Stimulated activated CD4-positive, alpha-beta T cell treated with anti-CD3 and anti-CD28 coated beads, TNF-alpha, amount 100 ng/mL, for 4 hours (primary cell): ENCODE results near the gene SLC49A3.
A peak's percentile ranks its signal among the peaks of the same experiment; 100 is the strongest.

Source experiments
- DNase-seq, 3 experiments: peaks; one replicate each; pipeline ENCODE4 v3.0.0-alpha.2; 2020; ENCODE audit warnings: low read depth in 3 of 3

Gene SLC49A3

DNA sequence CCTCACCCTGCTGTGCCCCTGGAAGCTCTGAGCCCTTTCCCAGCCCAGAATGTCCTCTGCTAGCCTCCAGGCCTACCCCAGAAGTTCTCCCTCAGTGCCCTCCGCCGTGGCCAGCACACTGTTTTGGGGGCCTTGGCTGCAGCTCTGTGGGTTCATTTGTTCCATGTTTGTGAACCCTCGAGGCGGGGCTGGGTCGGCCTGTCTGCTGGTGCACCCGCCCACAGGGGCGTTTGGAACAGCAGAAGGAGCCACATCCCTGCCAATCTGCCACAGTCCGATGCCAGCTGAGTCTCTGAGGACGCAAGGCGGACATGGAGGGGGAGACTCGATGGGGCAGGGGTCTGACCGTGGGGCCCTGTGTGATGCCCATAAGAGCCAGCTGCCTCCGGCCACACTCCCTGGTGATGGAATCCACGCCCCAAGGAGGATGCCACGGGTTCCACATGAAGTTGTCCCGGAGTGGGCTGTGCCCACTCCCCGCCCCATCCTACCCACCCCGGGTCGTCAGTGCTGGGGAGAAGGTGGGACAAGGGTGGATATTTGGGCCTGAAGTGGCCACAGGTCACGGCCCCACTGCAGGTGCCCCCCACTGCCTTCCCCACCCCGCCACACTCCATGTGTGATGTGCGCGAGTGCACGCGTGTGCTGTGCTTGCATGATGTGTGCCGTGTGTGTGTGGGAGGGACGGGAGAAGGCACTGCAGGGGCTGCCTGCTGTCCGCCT lies 22.0 kb downstream of the SLC49A3 start:
- no peak for DNase-seq

DNA sequence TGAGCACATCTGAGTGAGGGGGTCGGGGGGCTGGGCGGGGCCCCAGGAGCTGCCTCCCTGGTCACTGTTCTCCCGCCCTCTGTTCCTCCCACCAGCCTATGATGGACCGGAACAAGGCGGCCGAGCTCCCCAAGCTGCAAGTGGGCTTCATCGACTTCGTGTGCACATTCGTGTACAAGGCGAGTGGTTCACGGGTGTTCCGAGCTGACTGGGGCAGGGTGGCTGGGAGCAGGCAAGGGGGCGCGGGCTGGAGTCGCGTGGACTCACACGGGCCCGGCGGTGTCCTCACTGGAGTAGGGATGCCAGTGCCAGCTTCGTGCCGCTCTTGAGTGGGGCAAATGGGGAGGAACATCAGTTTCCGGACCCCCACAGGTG lies 22.5 kb downstream of the SLC49A3 start:
- no peak for DNase-seq

DNA sequence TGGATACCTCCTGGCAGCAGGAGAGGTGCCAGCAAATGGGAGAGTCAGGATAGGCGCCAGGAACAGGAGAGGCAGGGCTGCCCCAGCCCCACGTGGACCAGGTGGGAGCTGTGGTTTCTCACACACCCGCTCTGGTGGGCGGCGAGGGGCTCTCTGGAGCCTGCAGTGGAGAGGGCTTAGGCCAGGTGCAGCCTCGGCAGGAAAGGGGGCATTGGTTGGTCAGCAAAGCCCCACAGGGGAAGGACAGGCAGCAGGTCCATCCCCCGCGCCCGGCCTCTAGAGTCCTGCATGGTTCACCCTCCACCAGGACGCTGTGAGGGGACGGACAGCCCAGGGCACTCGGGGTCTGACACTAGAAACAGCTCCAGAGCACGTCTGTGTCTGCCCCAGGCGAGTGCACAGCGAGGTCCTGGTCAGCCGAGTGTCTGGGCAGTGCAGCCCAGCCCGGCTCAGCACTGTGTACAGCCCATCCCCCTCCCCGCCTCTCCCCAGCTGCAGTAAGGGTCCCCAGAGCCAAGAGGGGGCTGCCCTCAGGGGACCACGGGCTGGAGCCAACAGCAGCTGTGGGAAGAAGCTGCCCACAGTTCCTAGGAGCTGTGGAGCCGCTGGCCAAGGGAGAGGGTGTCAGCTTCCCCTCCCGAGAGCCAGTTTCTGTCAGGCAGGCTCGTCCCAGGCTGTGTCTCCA lies 23.1 kb downstream of the SLC49A3 start:
- DNase-seq = no peak

DNA sequence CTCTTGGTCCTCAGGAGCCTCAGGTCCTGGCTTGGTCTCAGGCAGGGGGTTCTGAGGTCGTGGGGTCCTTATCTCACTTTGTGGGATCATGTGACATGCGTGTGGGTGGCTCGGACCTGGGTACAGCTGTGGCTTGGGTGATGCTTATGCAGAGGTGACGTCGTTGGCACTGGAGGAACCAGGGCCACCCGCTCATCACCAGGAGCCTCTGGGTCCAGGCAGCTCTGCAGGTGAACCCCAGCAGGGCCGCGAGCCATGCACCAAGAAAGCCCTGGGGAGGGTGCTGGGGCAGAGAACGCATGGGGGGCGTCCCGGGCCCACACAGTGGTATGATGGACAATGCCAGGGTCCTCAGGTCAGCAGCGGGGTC lies 23.6 kb downstream of the SLC49A3 start:
- DNase-seq = no peak

DNA sequence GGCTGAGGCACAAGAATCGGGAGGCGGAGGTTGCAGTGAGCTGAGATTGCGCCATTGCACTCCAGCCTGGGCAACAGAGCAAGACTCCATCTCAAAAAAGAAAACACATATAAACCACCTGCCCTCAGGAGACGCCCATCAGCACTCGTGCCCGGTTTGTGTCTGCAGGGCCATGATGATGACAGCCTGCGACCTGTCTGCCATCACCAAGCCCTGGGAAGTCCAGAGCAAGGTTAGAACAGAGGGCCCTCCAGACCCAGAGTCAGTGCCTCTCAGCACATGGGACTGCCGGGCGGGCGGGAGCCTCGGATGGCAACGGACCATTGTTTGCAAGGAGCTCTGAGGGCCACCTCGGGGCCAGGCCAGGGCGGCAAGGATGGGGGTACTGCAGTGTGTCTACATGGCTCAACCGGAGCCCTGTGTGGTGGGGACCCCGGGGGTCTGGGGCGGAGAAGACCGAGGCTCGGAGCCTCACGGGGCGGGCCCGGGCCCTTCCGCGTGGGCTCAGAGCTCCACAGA lies 24.2 kb downstream of the SLC49A3 start:
- no peak for DNase-seq

DNA sequence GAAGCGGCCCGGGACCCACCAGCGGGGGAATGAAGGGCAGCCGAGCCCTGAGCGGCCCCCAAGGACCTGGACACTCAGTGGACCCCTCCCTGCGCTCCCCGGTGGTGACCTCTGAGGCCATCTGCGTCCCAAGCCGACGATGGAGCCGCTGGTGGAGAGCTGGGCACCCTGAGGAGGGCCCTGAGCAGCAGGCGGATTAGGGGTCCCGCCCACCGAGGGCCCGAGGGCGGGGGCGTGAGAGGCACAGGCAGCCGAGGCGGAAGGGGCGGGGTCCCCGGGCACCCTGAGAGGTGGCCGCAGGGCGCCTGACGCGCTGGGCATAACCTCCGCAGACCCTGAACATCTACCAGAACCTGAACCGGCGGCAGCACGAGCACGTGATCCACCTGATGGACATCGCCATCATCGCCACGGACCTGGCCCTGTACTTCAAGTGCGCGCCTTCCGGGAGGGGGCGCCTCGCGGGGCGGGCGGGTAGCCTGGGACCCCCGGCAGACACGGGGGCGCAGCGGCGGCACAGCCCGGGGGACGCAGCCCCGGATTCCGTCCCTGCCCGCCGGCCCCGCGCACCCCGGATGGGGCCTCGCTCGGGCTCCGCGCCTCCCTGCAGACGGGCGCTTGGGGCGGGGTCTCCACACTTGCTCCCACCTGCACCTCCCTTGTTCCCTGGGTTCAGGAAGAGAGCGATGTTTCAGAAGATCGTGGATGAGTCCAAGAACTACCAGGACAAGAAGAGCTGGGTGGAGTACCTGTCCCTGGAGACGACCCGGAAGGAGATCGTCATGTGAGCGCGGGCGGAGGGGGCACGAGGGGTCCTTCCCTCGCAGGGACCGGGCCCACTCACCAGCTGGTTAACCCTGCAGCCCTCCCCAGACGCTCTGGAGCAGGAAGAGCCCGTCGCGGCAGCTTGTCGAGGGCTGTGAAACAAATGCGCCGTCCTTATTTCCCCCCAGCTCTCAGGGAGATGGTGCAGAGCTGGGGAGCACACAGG lies 25.2 kb downstream of the SLC49A3 start:
- DNase-seq = peak; percentile 54 to 69 (median 64)

DNA sequence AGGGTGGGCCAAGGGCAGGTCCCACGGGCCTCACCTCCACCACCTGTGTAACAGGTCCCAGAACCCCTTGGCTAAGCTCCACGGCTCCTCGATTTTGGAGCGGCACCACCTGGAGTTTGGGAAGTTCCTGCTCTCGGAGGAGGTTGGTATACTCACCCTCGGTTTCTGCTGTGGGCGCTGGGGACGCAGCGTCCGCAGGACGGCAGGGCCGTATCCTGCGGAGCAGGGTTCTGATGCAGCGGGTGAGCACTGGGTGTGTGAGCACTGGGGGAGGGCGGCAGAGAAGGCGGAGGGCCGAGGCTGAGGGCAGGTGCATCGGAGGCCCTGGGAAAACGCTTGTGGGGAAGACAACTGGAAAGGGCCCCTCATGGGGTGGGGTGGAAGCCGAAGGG lies 25.9 kb downstream of the SLC49A3 start:
- no peak for DNase-seq

DNA sequence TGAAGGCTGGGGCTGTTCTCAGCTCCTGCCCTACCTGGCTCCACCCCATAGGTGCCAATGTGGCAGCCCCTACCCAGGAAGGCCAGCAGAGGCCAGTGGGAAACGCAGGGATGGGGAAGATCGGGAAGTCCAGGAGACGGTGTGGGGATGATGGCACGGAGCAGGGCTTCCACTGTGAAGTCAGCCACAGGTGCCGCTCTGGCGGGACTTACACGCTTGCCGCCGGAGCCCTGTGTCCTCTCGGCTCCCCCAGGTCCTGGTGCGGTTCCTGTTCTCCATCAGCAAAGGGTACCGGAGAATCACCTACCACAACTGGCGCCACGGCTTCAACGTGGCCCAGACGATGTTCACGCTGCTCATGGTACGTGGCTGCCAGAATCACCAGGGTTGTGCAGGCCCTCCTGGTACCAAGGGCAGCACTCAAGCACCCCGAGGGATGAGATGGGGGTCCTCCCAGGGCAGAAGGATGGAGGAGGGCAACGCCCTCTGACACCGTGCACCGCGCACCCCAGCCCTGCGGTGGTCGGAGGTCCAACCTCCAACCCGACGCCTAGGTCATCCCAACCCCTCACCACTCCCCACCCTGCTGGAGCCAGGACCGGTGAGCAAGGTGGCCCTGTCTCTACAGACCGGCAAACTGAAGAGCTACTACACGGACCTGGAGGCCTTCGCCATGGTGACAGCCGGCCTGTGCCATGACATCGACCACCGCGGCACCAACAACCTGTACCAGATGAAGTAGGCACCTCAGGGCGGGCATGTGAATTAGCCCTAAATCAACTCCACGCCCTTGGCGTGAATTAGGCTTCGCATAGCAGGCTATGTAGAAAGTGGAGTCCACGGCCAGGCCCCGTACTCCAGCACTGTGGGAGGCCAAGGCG lies 26.8 kb downstream of the SLC49A3 start:
- DNase-seq = no peak

DNA sequence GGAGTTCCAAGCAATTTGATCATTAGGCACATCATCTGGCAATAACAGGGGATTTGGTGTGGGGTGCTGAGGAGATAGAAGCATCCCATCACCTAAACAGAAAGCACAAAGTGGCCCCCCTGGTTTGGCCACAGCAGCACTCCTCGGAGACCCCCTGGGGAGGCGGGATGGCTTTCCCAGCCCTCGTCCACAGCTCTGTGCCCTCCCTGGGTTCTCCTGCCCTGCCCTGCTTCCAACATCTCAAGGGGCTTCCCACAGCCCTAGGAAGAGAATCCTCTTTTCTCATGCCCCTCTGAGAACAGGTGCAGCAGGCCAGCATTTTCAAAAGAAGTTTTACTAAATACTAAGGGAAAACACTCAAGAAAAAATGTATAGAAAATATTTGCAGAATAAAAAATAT lies 27.7 kb downstream of the SLC49A3 start:
- no peak for DNase-seq

DNA sequence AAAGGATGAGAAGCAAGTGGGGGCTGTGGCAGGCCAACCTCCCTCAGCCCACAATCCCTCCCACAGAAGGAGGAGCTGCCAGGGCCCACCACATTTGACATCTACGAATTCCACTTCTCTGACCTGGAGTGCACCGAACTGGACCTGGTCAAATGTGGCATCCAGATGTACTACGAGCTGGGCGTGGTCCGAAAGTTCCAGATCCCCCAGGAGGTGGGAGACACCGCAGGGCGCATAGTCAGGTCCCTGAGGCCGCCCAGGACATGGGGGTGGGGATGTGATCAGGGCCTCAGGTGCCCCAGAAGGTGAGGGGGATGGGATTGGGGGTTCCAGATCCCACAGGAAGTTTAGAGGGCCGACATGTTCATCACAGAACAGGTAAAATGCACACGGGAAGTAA lies 28.6 kb downstream of the SLC49A3 start:
- no peak for DNase-seq

DNA sequence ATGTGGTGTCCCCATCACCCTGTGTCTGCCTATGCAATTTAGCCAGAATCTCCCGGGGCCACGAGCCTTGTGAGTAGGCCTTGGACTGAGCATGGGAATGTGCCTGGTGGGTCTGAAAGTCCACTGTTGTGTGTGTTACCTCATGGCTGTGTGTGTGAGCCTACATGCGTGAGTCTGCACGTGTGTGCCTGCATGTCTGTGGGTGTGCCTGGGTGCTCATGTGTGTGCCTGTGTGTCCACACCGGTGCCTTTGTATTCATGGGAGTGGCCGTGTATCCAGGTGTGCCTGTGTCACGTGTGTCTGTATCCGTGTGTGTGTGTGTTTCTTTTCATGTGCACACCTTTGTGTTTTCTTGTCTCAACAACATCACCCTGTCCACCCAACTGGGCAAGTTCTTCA lies 29.1 kb downstream of the SLC49A3 start:
- no peak for DNase-seq

DNA sequence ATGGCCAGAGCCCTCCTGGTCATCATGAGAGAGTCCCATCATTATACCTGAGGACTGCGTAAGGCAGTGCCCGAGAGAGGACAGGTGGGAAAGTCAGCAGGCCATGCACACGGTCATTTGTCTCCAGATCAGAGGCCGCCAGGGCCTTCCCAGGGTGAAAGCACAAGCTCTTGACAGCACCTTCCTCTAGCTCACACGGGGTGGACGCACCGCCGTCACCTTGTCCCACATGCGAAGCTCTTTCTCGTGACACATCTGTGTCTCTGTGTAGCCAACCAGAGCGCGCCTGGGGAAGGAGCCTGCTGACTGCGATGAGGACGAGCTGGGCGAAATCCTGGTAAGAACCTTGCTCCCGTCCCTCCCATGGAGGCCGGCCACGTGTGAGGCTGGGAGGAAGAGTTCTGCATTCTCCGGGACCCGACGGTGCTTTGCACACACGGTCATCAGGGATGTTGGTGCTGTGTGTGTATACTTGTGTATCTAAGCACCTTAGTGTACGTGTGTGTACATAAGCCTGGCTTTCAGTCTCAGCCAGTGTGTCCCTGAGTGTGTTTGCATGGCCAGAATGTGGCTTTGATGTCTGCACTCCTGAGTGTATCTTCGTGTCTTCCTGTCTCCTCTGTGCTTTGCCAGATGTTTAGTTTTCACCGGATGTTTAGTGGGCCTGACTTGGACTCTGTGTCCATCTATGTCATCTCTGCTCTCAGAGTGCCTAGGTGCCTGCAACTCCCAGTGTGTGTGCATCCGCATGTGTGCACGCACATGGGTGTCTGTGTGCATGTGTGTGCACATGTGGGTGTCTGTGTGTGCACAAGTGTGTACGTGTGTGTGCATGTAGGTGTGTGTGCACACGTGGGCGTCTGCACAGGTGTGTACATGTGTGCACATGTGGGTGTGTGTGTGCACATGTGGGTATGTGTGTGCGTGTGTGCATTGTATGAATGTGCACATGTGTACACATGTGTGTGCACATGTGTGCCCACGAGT lies 30.0 kb downstream of the SLC49A3 start:
- DNase-seq = no peak

DNA sequence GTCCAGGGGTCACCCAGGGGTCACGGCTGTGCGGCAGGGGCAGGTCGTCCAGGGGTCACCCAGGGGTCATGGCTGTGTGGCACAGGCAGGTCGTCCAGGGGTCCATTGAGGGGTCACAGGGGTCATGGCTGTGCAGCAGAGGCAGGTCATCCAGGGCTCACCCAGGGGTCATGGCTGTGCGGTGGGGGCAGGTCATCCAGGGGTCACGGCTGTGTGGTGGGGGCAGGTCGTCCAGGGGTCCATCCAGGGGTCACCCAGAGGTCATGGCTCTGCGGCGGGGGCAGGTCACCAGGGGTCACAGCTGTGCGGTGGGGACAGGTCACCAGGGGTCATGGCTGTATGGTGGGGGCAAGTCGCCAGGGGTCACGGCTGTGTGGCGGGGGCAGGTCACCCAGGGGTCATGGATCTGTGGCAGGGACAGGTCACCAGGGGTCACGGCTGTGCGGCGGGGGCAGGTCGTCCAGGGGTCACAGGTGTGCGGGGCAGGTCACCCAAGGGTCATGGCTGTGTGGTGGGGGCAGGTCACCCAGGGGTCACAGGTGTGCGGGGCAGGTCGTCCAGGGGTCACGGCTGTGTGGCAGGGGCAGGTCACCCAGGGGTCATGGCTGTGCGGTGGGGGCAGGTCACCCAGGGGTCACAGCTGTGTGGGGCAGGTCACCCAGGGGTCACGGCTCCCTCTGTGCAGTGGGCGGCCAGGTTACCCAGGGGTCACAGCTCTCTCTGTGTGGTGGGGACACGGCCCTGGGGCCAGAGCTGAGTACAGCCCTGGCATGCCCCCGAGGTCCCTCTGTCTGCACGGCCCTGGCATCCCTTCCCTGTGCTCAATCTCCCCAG lies 30.9 kb downstream of the SLC49A3 start:
- no peak for DNase-seq

DNA sequence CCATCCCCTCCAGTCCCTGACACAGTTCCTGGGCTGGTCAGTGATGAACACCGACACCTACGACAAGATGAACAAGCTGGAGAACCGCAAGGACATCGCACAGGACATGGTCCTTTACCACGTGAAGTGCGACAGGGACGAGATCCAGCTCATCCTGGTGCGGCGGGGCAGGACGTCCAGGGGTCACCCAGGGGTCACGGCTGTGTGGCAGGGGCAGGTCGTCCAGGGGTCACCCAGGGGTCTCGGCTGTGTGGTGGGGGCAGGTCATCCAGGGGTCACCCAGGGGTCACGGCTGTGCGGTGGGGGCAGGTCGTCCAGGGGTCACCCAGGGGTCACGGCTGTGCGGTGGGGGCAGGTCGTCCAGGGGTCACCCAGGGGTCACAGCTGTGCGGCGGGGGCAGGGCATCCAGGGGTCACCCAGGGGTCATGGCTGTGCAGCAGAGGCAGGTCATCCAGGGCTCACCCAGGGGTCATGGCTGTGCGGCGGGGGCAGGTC lies 31.6 kb downstream of the SLC49A3 start:
- no peak for DNase-seq

DNA sequence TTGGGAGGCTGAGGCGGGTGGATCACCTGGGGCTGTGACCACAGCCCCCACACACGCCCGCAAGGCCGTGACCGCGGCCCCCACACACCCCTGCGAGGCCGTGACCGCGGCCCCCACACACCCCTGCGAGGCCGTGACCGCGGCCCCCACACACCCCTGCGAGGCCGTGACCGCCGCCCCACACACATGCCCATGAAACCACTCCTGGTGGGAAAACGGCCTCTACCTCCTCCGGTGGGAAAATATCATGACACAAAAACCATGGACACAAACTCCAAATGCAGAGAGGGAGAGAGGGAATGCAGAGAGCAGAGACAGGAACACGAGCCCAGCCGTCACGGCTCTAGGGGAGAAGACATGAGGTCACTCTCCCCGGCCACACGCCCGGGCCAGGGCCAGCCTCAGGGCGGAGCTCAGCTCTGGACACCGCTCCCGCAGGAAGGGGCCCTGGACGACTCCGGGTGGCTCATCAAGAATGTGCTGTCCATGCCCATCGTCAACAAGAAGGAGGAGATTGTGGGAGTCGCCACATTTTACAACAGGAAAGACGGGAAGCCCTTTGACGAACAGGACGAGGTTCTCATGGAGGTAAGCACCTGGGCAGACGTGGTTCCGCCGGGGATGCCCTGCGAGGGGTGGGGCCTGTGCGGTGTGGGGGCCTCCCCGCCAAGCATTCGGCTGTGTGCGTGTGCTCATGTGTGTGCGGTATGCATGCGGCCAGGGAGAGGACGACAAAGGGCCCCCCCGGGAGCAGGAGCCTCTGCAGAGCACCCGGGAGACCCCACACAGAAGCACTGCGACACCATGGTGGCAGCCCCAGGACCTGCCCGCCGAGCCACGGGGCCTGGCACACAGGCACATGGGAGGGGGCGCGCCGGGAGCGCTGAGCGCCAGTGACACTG lies 32.3 kb downstream of the SLC49A3 start:
- DNase-seq = no peak

DNA sequence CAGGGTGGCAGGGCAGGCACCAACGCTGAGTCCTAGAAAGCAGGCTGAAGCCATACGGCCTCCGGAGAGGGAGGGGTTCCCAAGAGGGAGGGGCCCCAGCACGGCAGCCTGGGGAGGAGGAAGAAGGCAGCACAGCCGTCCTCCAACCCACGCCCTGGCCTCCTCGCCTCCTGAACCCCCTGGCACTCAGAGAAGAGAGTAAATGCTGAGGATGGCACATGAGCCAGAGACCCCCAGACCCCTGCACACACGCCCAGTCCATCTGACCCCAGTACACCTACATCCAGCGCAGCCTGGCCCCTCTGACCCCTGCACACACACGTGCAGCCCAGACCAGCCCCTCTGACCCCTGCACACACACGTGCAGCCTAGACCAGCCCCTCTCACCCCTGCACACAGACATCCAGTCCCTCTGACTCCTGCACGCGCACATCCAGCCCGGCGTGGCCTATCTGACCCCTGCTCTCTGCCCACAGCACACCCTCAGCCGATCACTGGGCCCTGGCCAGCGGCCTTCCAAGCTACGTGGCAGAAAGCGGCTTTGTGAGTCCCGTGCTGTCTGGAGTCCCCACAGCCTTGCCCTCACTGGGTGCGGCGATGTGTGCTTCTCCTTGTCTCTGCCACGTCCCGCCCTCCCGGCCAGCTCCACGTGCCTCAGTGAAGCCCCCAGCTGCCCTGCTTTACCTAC lies 33.3 kb downstream of the SLC49A3 start:
- DNase-seq = no peak

DNA sequence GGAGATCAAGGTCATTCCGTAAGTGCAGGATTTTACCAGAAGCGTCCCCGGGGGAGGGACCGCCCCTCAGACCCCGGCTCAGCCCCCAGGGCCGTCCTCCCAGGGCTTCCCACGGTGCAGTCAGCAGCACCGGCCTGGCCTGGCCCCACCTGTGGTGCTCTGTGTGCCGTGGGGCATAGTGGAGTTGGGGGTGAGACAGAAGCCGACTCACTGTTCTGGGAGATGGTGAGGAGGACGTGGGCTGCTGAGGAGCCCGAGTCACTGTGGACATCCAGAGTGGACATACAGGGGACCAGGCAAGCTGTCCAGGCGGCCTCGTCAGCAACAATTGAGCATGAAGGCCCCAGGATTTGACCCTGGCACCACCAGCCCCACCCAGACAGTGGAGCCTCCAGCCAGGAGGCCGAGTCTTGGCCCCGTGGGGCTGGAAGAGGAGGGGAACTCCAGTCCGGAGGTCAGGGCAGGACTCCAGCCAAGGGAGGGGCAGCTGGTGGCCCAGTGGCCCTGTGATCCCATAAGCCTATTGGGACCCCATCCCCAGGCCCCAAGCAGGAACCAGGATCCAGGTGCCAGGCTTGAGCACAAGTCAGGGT lies 34.0 kb downstream of the SLC49A3 start:
- DNase-seq = no peak
